Measurements from ENCODE around the gene WBP1.
A peak's percentile ranks its signal among the peaks of the same experiment; 100 is the strongest.

WBP1 gene

GRCh38 chr2:74450570-74451190, 7.6 kb upstream of the WBP1 start:
- Histone ChIP-seq H3K27me3 (ENCODE audit: insufficient read depth, low read length) (no peaks in the 10 kb centered on the region), H3K9ac (ENCODE audit: low read length) (no peak overlapping the region), H3K27ac (ENCODE audit: low read depth, low read length, poor library complexity, severe bottlenecking) (no peak overlapping the region), H3K4me2 (ENCODE audit: low read length) (no peak overlapping the region), H3F3A (ENCODE audit: insufficient read depth, low read length) (no peaks in the 10 kb centered on the region), H3K4me1 (ENCODE audit: insufficient read depth, low read length, severe bottlenecking) (peaks cover 21% of the 10 kb centered on the region), H3K79me2 (ENCODE audit: insufficient read depth, low read length) (no peaks in the 10 kb centered on the region), H3K9me3 (ENCODE audit: low read length) (no peaks in the 10 kb centered on the region), H4K20me1 (ENCODE audit: insufficient read depth, low read length) (no peaks in the 10 kb centered on the region), H3K9me2 (ENCODE audit: low read depth, low read length) (no peaks in the 10 kb centered on the region), H3K36me3 (ENCODE audit: insufficient read depth, low read length) (no peaks in the 10 kb centered on the region), H3K4me3 (ENCODE audit: low read depth, low read length, poor library complexity, severe bottlenecking) (no peak overlapping the region), H2AFZ (ENCODE audit: low read length) (no peak overlapping the region)
- TF ChIP-seq EZH2 (IDR thresholded peaks at IDR 0.05; ENCODE audit: borderline replicate concordance, low read length) (no peak), CTCF (IDR thresholded peaks at IDR 0.05; ENCODE audit: low read length) (no peak)

- Histone ChIP-seq H4K20me1 (ENCODE audit: insufficient read depth, low read length) (no peaks in the 10 kb centered on the region), H3K79me2 (ENCODE audit: insufficient read depth, low read length) (no peaks in the 10 kb centered on the region), H3K4me2 (ENCODE audit: low read length) (peak within 1 kb of the TSS; percentile 81), H3K9me3 (ENCODE audit: low read length) (no peaks in the 10 kb centered on the region), H2AFZ (ENCODE audit: low read length) (peak within 1 kb of the TSS; percentile 43), H3F3A (ENCODE audit: insufficient read depth, low read length) (no peaks in the 10 kb centered on the region), H3K36me3 (ENCODE audit: insufficient read depth, low read length) (no peaks in the 10 kb centered on the region), H3K4me3 (ENCODE audit: low read depth, low read length, poor library complexity, severe bottlenecking) (peak within 1 kb of the TSS; percentile 80), H3K4me1 (ENCODE audit: insufficient read depth, low read length, severe bottlenecking) (peaks cover 49% of the 10 kb centered on the region), H3K27ac (ENCODE audit: low read depth, low read length, poor library complexity, severe bottlenecking) (peak within 1 kb of the TSS; percentile 9), H3K9me2 (ENCODE audit: low read depth, low read length) (no peaks in the 10 kb centered on the region), H3K9ac (ENCODE audit: low read length) (peak within 1 kb of the TSS; percentile 67), H3K27me3 (ENCODE audit: insufficient read depth, low read length) (no peaks in the 10 kb centered on the region)
- TF ChIP-seq EZH2 (IDR thresholded peaks at IDR 0.05; ENCODE audit: borderline replicate concordance, low read length) (no peak), CTCF (IDR thresholded peaks at IDR 0.05; ENCODE audit: low read length) (peak; percentile 6; the same call in 1 of the 2 replicates)
Measured at GRCh38 chr2:74454654-74455511, 3.4 kb upstream of the WBP1 start, which contains the start of gene INO80B. TSS of gene INO80B (plus strand) at chr2:74455087. CDS start at chr2:74455117, 30 bp downstream.

DNA sequence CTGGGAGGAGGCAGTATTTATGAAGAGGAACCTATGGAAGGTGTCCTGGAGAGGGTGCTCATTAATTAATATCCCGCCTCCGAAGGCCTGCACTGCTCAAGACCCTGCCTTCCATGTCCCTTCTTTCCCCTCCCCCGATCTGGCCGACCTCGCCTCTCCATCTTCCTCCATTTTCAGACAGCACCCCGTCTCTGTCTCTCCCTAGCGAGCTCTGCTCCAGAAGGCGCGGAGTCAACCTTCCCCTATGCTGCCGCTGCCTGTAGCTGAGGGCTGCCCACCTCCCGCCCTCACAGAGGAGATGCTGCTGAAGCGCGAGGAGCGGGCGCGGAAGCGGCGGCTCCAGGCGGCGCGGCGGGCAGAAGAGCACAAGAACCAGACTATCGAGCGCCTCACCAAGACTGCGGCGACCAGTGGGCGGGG, 1.1 kb upstream of the WBP1 start:
- Histone ChIP-seq H3K9me3 (ENCODE audit: low read length) (no peaks in the 10 kb centered on the region), H3K27ac (ENCODE audit: low read depth, low read length, poor library complexity, severe bottlenecking) (peak overlapping the region; percentile 92), H3K79me2 (ENCODE audit: insufficient read depth, low read length) (no peaks in the 10 kb centered on the region), H3K36me3 (ENCODE audit: insufficient read depth, low read length) (peaks cover 16% of the 10 kb centered on the region; the same call in 1 of the 2 replicates), H3K4me2 (ENCODE audit: low read length) (peak overlapping the region; percentile 81), H3F3A (ENCODE audit: insufficient read depth, low read length) (no peaks in the 10 kb centered on the region), H2AFZ (ENCODE audit: low read length) (no peak overlapping the region), H3K4me1 (ENCODE audit: insufficient read depth, low read length, severe bottlenecking) (peaks cover 51% of the 10 kb centered on the region), H3K9ac (ENCODE audit: low read length) (peak overlapping the region; percentile 82), H3K27me3 (ENCODE audit: insufficient read depth, low read length) (no peaks in the 10 kb centered on the region), H3K9me2 (ENCODE audit: low read depth, low read length) (no peaks in the 10 kb centered on the region), H4K20me1 (ENCODE audit: insufficient read depth, low read length) (no peaks in the 10 kb centered on the region), H3K4me3 (ENCODE audit: low read depth, low read length, poor library complexity, severe bottlenecking) (peak overlapping the region; percentile 80)
- TF ChIP-seq CTCF (IDR thresholded peaks at IDR 0.05; ENCODE audit: low read length), result no peak
- no peak for TF ChIP-seq EZH2 (IDR thresholded peaks at IDR 0.05; ENCODE audit: borderline replicate concordance, low read length)

All from OCI-LY1 (cell line).